ENCODE results near the gene WIF1.

DNA sequence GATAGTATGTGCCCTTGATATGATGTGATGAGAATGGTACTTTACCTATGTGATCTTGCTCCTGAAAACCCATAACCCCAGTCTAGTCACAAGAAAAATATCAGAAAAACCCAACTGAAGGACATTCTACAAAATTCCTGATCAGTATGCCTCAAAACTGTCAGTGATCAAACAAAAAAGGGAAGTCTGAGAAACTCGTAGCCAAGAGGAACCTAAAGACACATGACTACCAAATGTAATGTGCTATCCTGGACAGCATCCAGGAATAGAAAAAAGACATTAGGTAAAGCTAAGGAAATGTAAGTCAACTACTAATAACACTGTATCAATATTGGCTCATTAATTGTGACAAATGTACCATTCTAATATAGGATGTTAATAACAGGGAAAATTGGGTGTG, 4.1 kb upstream of the WIF1 start:
- TF ChIP-seq, protein P1, sequence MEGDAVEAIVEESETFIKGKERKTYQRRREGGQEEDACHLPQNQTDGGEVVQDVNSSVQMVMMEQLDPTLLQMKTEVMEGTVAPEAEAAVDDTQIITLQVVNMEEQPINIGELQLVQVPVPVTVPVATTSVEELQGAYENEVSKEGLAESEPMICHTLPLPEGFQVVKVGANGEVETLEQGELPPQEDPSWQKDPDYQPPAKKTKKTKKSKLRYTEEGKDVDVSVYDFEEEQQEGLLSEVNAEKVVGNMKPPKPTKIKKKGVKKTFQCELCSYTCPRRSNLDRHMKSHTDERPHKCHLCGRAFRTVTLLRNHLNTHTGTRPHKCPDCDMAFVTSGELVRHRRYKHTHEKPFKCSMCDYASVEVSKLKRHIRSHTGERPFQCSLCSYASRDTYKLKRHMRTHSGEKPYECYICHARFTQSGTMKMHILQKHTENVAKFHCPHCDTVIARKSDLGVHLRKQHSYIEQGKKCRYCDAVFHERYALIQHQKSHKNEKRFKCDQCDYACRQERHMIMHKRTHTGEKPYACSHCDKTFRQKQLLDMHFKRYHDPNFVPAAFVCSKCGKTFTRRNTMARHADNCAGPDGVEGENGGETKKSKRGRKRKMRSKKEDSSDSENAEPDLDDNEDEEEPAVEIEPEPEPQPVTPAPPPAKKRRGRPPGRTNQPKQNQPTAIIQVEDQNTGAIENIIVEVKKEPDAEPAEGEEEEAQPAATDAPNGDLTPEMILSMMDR (IDR thresholded peaks at IDR 0.05): no peak
- no peak for TF ChIP-seq POLR2A (IDR thresholded peaks at IDR 0.05)

Measured in esophagus squamous epithelium (tissue), 4 donors.